VCaP (cell line): Measurements from ENCODE around the gene IGSF9.
A peak's percentile ranks its signal among the peaks of the same experiment; 100 is the strongest.

Source experiments
- H3K27ac ChIP-seq: fragments of 450-650 bp; 2 replicates; pipeline ENCODE4 v1.5.1; 2017
- CTCF ChIP-seq: fragments of 450-650 bp; conservative IDR thresholded peaks from 2 replicates; pipeline ENCODE4 v1.5.1; 2017; ENCODE audit warnings: mild to moderate bottlenecking, moderate library complexity

IGSF9 gene

DNA sequence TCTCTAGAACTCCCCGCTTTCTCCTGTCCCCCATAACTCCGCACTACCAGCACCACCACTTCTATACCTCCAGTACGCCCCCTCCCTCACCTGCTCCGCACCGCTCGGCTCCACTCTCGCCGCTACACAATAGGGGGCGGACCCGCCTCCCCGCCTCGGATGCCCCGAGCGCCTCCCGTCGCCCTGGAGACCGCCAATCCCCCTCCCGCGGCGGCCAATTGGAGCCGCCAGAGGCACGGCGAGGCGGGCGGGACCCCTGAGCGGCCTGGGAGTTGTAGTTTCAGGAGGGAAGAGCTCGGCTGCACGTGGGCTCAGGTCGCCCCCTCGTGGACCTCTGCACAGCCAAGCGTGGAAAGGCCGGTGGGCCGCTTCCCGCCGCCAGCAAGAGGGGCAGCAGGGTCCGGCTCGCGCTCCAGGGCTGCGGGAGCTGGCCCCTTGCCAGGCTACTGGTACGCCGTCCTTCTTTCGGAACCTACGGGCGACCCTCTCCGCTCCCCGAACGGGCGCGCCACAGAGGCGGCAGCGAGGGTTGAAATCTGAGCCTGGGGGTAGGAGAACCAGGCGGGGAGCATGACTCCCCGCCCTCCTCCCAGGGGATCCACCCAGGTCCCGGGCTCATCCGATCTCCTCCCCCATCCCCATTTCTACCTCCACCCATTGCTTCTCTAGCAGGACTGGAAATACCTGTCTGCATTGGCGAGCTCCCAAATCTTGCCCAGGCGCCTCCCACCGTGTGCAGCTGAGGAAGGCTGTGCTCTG, at the start of gene IGSF9:
Gene IGSF9 (minus strand): TSS at position 131 of the 759 bp plus-strand sequence. CDS start 2,159 bp downstream, outside the sequence.
- TF ChIP-seq CTCF, result peak; percentile 66
- H3K27ac ChIP-seq, result peak within 1 kb of the TSS; percentile 92

DNA sequence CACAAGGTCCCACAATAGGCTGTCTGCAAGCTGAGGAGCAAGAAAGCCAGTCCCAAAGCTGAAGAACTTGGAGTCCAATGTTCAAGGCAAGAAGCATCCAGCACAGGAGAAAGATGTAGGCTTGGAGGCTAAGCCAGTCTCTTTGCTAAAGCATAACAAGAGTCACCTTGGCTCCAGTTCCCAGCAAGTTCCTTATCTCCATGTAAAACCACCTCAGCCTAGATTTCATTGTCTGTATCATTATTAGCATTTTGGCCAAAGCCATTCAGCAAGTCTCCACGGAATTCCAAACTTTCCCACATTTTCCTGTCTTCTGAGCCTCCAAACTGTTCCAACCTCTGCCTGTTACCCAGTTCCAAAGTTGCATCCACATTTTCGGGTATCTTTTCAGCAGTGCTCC, 49.5 kb upstream of the IGSF9 start:
- H3K27ac ChIP-seq, result no peak overlapping the region
- no peak for TF ChIP-seq CTCF

GRCh38 chr1:159993911-159994310, 48.5 kb upstream of the IGSF9 start:
- no peak overlapping the region for H3K27ac ChIP-seq
- no peak for TF ChIP-seq CTCF

- H3K27ac ChIP-seq, result no peak overlapping the region
- TF ChIP-seq CTCF, result no peak
Measured at GRCh38 chr1:159992161-159992560, 46.7 kb upstream of the IGSF9 start.

GRCh38 chr1:159991513-159991912, 46.1 kb upstream of the IGSF9 start:
- no peak for TF ChIP-seq CTCF
- no peak overlapping the region for H3K27ac ChIP-seq

DNA sequence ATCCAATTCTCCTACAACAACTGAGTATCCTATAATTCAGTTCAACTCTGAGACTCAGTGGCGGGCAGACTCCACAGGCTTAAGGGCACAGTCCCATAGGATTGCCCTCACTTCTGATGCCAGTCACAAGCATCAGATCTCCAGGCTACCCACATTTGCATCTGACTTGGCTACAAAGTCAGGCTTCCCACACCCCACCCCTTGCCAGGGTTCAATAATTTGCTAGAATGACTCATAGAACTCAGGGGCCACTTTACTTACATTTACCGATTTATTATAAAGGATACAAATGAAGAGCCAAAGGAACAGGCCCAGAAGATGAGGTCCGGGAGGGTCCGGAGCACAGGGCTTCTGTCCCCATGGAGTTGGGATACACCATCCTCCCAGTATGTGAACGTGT, 44.6 kb upstream of the IGSF9 start:
- H3K27ac ChIP-seq, result no peak overlapping the region
- no peak for TF ChIP-seq CTCF

- no peak overlapping the region for H3K27ac ChIP-seq
- no peak for TF ChIP-seq CTCF
Measured at GRCh38 chr1:159989581-159989980, 44.2 kb upstream of the IGSF9 start.
